HG03521 (cell line): ENCODE results near the gene CACNG1.

Experiments
- ATAC-seq: cut with Tn5 transposase; IDR thresholded peaks from one replicate; pipeline ENCODE4 v1.9.1; 2021; ENCODE audit warnings: mild to moderate bottlenecking, moderate library complexity; ENCODE audit not compliant: unreplicated experiment

Gene CACNG1

GRCh38 chr17:67050471-67051154 lies 6.3 kb downstream of the CACNG1 start:
- ATAC-seq: no peak

- ATAC-seq: no peak
These were observed 6.8 kb downstream of the CACNG1 start for GRCh38 chr17:67051155-67051538.

DNA sequence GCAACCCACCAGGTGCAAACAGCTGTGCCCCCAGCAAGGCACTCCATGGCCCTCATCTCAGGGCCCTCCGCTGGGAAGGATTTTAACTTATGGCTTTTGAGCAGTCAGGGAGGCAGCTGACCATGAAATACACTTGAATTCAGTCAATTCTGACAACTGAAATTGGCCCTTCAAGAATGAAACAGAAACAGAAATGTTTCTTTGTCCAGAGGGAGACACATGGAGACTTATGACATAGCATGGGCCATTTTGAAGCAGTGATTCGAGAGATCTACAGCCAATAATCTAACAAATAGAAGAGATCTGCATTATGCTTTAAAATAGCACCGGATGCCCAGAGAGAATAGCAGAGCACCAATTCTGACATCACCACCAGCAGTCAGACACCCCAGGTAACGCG lies 7.5 kb downstream of the CACNG1 start:
- ATAC-seq: no peak

DNA sequence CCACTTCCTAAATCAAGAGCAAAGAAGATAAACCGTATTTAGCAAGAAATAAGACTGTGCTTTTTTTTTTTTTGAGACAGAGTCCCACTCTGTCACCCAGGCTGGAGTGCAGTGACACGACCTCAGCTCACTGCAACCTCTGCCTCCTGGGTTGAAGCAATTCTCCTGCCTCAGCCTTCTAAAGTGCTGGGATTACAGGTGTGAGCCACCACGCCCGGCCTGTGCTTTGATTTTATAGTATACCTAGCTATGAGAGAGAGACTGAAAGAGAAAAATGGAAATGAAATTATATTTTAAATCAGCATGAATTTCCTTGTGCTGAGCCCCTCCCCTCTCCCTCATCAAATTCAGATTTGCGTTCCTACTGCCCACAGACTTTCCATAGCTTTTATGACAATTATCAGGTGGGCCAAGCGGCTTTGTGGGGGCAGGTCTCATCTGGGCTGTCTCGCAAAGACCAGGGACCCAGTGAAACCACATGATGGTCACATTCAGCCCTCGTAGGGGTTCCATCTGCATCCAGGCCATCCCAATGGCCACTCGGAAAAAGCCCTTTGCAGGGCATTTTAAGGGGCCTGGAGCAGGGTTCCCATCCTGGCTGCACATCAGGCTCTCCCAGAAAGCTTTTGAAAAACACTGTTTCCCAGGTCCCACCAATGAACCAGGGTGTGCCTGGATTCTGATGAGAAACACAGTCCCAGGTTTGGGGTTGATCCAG lies 8.5 kb downstream of the CACNG1 start:
- ATAC-seq: no peak

GRCh38 chr17:67053438-67054000 lies 9.2 kb downstream of the CACNG1 start:
- ATAC-seq: no peak

DNA sequence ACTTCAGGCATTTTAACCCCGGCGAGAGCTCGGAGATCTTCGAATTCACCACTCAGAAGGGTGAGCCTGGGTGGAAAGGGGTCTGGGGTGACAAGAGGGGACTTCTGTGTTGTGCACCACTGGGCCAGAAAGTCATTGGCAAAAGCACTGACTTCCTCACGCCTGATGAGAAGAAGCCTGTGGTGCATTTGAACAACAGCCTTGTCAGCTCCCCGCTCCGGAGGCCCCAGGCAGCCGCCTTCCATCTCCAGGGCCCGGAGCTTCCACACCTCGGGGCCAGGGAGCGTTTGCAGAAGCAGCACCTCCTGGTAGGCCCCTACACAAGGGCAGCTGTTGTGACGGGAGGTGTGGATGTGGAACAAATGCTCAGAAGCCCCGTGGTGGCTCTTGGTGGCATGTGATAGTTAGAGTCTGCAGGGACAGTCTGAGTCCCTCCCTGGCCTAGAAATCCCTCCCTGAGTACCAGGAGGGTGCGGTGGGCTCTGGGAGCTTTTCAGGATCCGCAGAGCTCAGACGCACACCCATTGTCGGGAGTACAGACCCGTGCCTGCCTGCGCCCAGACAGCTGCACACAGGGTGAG lies 9.7 kb downstream of the CACNG1 start:
- no peak for ATAC-seq

DNA sequence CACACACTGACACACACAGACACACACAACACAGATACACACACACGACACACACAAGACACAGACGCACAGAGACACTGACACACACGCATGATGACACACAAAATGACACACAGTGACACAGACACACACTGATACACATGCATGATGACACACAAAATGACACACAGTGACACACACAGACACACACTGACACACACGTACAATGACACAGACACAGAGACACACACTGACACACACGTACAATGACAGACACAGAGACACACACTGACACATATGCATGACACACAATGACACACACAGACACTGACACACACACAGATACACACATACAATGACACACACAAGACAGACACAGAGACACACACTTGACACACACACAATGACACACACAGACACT lies 10.3 kb downstream of the CACNG1 start:
- no peak for ATAC-seq

DNA sequence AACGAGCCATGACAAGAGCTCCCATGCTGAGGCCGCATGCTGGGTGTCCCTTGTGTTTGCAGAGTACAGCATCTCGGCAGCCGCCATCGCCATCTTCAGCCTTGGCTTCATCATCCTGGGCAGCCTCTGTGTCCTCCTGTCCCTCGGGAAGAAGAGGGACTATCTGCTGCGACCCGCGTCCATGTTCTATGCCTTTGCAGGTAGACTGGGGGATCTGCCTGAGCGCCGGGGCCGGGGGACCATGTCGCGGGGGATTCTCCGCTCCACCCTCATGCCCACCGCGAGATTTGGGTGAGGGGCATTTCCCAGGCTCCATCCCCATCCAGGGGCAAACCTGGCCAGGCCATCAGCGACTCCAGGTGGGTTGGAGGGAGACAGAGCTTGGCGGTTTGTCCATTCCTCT lies 10.7 kb downstream of the CACNG1 start:
- no peak for ATAC-seq

DNA sequence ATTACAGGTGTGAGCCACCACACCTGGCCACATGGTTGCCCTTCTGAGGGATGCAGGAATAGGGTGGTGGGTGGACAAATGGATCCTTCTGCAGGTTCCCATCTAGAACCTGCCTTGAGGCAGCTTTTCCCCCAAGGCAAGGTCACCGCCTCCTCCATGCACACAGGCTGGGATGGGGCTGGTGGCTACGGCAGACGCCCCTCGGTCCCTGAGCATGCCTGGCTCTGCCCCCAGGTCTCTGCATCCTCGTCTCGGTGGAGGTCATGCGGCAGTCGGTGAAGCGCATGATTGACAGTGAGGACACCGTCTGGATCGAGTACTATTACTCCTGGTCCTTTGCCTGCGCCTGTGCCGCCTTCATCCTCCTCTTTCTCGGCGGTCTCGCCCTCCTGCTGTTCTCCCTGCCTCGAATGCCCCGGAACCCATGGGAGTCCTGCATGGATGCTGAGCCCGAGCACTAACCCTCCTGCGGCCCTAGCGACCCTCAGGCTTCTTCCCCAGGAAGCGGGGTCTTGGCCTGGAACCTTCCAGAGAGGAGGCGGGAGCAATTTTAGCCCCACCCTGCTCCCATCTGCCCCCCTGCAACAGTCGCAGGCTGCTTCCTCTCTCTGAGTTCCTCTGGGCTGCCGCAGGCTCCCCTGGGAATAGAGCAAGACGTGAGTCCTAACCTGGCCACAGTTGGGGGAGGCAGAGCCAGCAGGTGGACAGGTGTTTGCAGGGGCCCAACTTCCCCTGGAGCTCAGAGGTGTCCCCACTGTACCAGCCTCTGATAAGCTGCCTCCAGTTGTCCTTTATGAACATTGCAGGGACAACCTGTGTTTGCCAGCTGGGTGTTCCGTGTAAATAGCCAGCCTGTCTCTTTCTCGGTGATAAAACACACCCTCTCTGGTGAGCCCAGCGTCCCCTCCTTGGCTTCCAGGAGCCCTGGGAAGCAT lies 11.7 kb downstream of the CACNG1 start:
- no peak for ATAC-seq

GRCh38 chr17:67056746-67057490 lies 12.6 kb downstream of the CACNG1 start:
- no peak for ATAC-seq

GRCh38 chr17:67058036-67058435 lies 13.7 kb downstream of the CACNG1 start:
- no peak for ATAC-seq

DNA sequence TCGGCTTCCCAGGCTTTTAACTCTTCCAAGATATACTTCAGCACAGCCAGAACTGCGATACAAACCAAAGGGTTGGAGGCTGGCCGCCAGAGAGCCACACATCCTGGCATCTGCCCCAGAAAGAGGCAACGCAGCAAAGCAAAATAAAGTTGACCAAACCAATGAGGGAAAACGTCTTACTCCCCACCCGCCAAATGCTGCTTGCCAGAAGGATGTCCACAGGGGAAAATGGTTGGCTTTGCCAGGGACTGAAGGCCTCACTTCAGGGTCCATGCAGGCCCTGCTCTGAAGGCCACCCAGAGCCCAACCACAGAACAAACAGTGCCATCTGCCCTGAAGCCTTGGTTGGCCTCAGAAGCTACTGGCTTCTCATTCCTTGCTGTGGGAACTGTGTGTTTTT lies 15.0 kb downstream of the CACNG1 start:
- no peak for ATAC-seq

GRCh38 chr17:67063141-67063540 lies 18.8 kb downstream of the CACNG1 start:
- ATAC-seq: no peak

DNA sequence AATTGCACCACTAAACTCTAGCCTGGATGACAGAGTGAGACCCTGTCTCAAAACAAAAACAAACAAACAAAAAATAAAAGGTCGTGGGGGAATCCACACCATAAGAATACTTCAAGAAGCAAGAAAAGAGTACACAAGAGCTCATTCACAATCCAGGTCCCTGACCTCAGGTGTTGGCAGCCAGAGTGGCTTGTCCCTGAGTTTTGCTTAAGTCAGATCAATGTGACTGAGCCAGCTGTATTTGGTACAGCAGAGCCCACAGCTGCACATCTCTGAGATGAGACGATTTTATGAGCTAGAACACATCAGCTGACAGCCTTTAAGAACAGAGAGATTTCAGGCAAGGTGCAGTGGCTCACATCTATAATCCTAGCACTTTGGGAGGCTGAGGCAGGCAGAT lies 22.4 kb downstream of the CACNG1 start:
- no peak for ATAC-seq

DNA sequence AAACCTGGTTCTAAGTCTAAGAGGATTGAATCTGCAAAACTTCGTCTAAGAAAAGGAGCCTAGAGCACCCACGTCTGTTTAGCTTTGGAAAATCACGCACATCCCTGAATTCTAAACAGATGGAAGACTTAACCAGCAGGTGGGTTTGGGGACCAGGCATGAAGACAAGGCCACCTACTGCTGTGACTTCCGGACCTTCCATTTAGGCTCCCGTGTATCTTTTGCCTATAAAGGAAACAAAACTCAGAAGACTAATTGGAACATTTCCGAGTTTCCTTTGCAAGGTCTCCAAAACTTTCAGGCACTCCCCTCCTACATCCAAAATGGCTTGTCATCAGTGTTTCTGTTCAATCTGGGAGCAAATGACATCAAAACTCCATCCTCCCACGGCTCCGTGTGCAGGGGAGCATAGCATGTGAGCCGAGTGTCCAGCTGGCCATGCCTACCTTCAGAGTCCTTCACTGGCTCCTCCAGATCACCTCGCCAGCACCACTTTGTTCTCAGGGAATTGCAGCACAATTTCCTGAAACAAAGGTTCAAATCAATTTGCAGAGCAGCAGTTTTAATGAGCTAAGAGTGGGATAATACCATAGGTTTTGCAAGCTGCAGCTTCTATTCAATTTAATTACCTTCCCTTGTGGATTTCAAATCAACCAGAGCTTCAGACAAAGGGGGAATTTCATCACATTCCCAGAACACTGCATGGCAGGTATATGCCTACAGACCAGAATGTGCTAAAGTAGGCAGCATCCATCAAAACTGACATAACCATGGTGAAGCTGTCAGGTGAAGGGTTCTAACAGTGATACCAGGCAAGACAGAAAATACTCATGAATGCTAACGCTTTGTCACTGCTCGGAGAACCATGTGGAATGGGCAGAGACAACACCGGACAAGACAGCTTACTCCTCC lies 23.5 kb downstream of the CACNG1 start:
- ATAC-seq: no peak

- no peak for ATAC-seq
These were observed 24.6 kb downstream of the CACNG1 start for GRCh38 chr17:67068999-67069398.

GRCh38 chr17:67069603-67070136 lies 25.3 kb downstream of the CACNG1 start:
- ATAC-seq: no peak

GRCh38 chr17:67071595-67071994 lies 27.2 kb downstream of the CACNG1 start:
- no peak for ATAC-seq

DNA sequence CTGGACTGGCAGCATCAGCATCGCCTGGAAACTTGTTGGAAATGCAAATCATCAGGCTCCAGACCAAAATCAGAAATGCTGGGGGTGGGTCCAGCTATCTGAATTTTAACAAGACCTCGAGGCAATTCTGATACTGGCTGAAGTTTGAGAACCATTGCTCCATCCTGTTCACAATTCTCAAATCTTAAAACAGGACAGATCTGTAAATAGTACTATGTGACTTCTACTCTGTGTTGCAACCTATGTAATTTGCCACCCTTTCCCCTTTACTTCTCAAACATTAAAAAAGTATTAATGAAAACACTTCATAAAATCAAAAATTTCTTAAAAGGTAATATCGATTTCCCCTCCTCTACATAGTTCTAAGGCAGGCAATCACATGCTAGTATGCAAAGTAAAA lies 28.5 kb downstream of the CACNG1 start:
- no peak for ATAC-seq
